Measurements from ENCODE around the gene HLA-DMB. TPM values are rescaled to one million over a fixed set of nuclear protein-coding genes. Genes with fewer than 3 reads are reported as not detected.

HLA-DMB gene
- total RNA-seq, 1 experiment from 2014 or later: 3.3 TPM

DNA sequence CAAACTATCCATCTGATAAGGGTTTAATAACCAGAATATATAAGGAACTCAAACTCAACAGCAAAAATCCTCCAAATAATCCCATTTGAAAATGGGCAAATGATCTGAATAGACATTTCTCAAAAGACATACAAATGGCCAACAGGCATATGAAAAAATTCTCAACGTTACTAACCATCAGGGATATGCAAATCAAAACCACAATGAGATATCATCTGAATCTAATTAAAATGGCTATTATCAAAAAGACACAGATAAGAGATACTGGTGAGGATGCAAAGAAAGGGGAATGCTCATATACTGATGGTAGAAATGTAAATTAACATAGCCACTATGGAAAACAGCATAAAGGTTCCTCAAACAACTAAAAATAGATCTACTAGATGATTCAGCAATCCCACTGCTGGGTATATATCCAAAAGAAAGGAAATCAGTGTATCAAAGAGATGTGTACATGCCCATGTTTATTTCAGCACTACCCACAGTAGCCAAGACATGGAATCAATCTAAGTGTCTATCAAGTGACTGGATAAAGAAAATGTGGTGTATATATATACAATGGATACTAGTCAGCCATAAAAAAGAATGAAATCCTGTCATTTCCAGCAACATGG is 21.5 kb upstream of the HLA-DMB start:
- DNase-seq (ENCODE audit: low read depth, low spot score): no peak
- Histone ChIP-seq H3K79me2 (ENCODE audit: insufficient read depth, low read length) (peaks cover 54% of the 10 kb centered on the region), H3K36me3 (ENCODE audit: control insufficient read depth in 1 of 2, insufficient read depth in 2 of 2, low read length in 2 of 2) (no peaks in the 10 kb centered on the region), H3K4me3 (replicated peaks in 1 of 2; ENCODE audit: low read depth in 1 of 2, low read length in 2 of 2) (no peak overlapping the region), H3K9ac (ENCODE audit: low read length) (no peak overlapping the region), H3K27me3 (ENCODE audit: insufficient read depth, low read length) (no peaks in the 10 kb centered on the region), H4K20me1 (ENCODE audit: insufficient read depth) (no peaks in the 10 kb centered on the region), H2AFZ (ENCODE audit: low read depth, low read length, poor library complexity, severe bottlenecking) (no peak overlapping the region), H3K27ac (ENCODE audit: low read depth, low read length) (no peak overlapping the region), H3K4me2 (ENCODE audit: low read length) (no peak overlapping the region), H3K9me3 (ENCODE audit: control insufficient read depth in 1 of 2, insufficient read depth in 1 of 2, low read depth in 1 of 2, low read length in 2 of 2) (no peaks in the 10 kb centered on the region), H3K9me2 (ENCODE audit: insufficient read depth) (no peaks in the 10 kb centered on the region), H3K4me1 (ENCODE audit: control insufficient read depth in 1 of 2, insufficient read depth in 2 of 2, low read length in 2 of 2) (peaks cover 9 to 10% of the 10 kb centered on the region in 2 experiments)
- ATAC-seq: no peak
- intact Hi-C loops (cut with micrococcal nuclease): no loop called here
- ChIA-PET POLR2A (interaction anchor here (2.3 kb wide), 1 partner anchor 10 kb away, joined by 11 read pairs; no protein-coding TSS in a partner anchor), CTCF (interaction anchor here (1.2 to 2.2 kb wide), 2 partner anchors 8 to 29 kb away, joined by 4 to 23 read pairs; partner anchors contain the start of gene HLA-DMA), RAD21 (ENCODE audit: low non-redundant PET in 1 of 2, low total read pairs in 2 of 2, uncharacterized antibody in 2 of 2, unreplicated experiment in 2 of 2) (interaction anchor here in 1 of 2 experiments (0.6 kb wide), 1 partner anchor 236 kb away, joined by 4 read pairs; no protein-coding TSS in a partner anchor)
- BruUV-seq (replicated peaks): no TSS peak
- TF ChIP-seq TCF7L2 (IDR thresholded peaks at IDR 0.05; ENCODE audit: borderline replicate concordance, extremely low read depth, insufficient read depth, insufficient read length) (no peak), POLR2A (IDR thresholded peaks at IDR 0.05; ENCODE audit: borderline replicate concordance, extremely low read depth, insufficient read depth, insufficient read length) (no peak), SRF (IDR thresholded peaks at IDR 0.05; ENCODE audit: low read depth) (no peak), EZH2phosphoT487 (IDR thresholded peaks at IDR 0.05; ENCODE audit: borderline replicate concordance) (no peak), JUND (IDR thresholded peaks at IDR 0.05) (no peak), EZH2 (IDR thresholded peaks at IDR 0.05) (no peak), RAD21 (IDR thresholded peaks at IDR 0.05; ENCODE audit: low read depth) (no peak), POLR2AphosphoS5 (IDR thresholded peaks at IDR 0.05; ENCODE audit: low read depth, low read length) (no peak), ZNF274 (IDR thresholded peaks at IDR 0.05; ENCODE audit: low read depth, low read length) (no peak), EGR1 (IDR thresholded peaks at IDR 0.05; ENCODE audit: low read depth) (no peak), ELF1 (IDR thresholded peaks at IDR 0.05; ENCODE audit: borderline replicate concordance, low read depth) (no peak), CEBPB (IDR thresholded peaks at IDR 0.05; ENCODE audit: low read depth) (no peak), YY1 (IDR thresholded peaks at IDR 0.05; ENCODE audit: extremely low read depth, insufficient replicate concordance, low read depth, low read length) (no peak), SIN3A (IDR thresholded peaks at IDR 0.05; ENCODE audit: low read depth) (no peak), ZFX (IDR thresholded peaks at IDR 0.05) (no peak), CBX3 (IDR thresholded peaks at IDR 0.05; ENCODE audit: low read depth) (no peak)
- TF ChIP-seq, protein P1, sequence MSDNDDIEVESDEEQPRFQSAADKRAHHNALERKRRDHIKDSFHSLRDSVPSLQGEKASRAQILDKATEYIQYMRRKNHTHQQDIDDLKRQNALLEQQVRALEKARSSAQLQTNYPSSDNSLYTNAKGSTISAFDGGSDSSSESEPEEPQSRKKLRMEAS (IDR thresholded peaks at IDR 0.05): no peak
- TF ChIP-seq, protein P2, sequence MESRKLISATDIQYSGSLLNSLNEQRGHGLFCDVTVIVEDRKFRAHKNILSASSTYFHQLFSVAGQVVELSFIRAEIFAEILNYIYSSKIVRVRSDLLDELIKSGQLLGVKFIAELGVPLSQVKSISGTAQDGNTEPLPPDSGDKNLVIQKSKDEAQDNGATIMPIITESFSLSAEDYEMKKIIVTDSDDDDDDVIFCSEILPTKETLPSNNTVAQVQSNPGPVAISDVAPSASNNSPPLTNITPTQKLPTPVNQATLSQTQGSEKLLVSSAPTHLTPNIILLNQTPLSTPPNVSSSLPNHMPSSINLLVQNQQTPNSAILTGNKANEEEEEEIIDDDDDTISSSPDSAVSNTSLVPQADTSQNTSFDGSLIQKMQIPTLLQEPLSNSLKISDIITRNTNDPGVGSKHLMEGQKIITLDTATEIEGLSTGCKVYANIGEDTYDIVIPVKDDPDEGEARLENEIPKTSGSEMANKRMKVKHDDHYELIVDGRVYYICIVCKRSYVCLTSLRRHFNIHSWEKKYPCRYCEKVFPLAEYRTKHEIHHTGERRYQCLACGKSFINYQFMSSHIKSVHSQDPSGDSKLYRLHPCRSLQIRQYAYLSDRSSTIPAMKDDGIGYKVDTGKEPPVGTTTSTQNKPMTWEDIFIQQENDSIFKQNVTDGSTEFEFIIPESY (IDR thresholded peaks at IDR 0.05; ENCODE audit: extremely low read depth, insufficient replicate concordance, low read length): no peak
- TF ChIP-seq, protein P3, sequence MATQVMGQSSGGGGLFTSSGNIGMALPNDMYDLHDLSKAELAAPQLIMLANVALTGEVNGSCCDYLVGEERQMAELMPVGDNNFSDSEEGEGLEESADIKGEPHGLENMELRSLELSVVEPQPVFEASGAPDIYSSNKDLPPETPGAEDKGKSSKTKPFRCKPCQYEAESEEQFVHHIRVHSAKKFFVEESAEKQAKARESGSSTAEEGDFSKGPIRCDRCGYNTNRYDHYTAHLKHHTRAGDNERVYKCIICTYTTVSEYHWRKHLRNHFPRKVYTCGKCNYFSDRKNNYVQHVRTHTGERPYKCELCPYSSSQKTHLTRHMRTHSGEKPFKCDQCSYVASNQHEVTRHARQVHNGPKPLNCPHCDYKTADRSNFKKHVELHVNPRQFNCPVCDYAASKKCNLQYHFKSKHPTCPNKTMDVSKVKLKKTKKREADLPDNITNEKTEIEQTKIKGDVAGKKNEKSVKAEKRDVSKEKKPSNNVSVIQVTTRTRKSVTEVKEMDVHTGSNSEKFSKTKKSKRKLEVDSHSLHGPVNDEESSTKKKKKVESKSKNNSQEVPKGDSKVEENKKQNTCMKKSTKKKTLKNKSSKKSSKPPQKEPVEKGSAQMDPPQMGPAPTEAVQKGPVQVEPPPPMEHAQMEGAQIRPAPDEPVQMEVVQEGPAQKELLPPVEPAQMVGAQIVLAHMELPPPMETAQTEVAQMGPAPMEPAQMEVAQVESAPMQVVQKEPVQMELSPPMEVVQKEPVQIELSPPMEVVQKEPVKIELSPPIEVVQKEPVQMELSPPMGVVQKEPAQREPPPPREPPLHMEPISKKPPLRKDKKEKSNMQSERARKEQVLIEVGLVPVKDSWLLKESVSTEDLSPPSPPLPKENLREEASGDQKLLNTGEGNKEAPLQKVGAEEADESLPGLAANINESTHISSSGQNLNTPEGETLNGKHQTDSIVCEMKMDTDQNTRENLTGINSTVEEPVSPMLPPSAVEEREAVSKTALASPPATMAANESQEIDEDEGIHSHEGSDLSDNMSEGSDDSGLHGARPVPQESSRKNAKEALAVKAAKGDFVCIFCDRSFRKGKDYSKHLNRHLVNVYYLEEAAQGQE (IDR thresholded peaks at IDR 0.05; ENCODE audit: low read depth): no peak
